ENCODE results near the gene FGD6. TPM values are rescaled to one million over a fixed set of nuclear protein-coding genes. Genes with fewer than 3 reads are reported as not detected.

FGD6 gene
- total and polyA plus RNA-seq, 2 of the 4 experiments (the other 2 are of a cell fraction): 2.6 to 9.5 TPM

DNA sequence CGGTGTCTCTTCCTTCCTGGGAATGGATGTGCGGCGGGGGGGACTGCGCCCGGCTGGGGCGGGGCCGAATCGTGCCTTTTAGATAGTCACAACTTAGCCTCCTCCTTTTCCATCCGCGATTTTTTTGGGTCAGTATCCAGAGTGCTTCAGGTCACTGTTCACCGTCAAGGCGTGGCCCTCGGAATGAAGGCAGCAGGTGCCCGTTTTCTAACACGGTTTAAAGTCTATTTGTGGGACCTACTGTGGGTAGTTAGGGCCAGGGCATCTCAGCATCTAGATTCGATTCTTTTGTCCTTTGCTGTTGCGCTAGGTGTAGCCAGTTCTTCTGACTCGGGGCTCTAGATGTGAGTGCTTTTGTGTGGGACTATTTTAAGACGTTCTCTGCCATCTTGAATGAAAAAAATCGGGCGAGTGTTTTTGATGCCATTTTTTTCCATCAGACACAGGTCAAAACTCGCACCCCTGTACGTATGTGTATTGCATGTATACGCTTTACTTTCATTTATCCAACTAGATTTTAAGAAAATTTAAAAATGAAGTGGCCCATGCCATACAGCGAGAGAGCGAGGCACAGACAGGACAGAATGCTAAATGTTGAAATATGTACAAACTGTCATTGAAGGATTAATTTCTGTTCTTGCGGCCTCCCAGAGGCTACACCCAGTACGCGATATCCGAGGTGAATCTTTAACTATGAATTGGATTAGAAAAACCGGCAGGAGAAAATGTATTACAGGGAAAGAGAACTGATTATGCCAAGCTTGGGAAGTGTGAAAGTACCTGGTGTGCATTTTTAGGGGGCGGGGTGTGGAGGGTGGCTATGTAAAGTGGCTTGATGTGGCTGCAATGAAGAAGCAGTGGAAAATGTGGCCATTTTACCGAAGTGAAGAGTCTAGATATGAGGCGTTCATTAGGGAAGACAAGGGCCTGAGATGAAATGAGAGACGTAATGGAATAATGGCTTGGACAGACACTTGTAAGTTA lies 1.2 kb upstream of the FGD6 start:
- POLR2A ChIA-PET (ENCODE audit: unreplicated experiment): no interaction called here
- H4K20me1 ChIP-seq (ENCODE audit: insufficient read depth, low read length): peaks cover 17% of the 10 kb centered on the region
- peak overlapping the region; percentile 93 for H2BK5ac ChIP-seq (ENCODE audit: low read depth, low read length, poor library complexity, severe bottlenecking)
- peak overlapping the region; percentile 100 for H3K4me2 ChIP-seq (ENCODE audit: low read depth, low read length)
- CTCF ChIA-PET: interaction anchor here (0.6 to 2.7 kb wide), 7 partner anchors 9 to 118 kb away, joined by 3 to 12 read pairs (median 6); no protein-coding TSS in a partner anchor
- peak overlapping the region; percentile 99 for H2AK9ac ChIP-seq (replicated peaks; ENCODE audit: low read depth, low read length, poor library complexity)
- H3K56ac ChIP-seq (ENCODE audit: extremely low read depth, insufficient read depth, low read length): peak overlapping the region; percentile 78
- intact Hi-C loops (cut with micrococcal nuclease): loop anchor here (5.0 kb wide), 1 partner anchor 51 kb away; no protein-coding TSS in a partner anchor
- H3K79me1 ChIP-seq (ENCODE audit: low read depth in 1 of 2, low read length in 2 of 2): peaks cover 11 to 53% of the 10 kb centered on the region in 2 experiments
- DNase-seq (peak; percentile 58), ATAC-seq (ENCODE audit: low read depth) (peak; percentile 65)
- 0 out of 2 replicates have a peak, but pooled peaks cover 2% of the 10 kb centered on the region for H3K4me1 ChIP-seq (ENCODE audit: control insufficient read depth, insufficient read depth, low read length)
- H3K27me3 ChIP-seq (ENCODE audit: control insufficient read depth, insufficient read depth, low read length): no peaks in the 10 kb centered on the region
- H3K23ac ChIP-seq (ENCODE audit: low read depth, low read length): peak overlapping the region; percentile 75
- peak overlapping the region; percentile 64 for H4K5ac ChIP-seq (ENCODE audit: low read depth, low read length)
- peak overlapping the region; percentile 35 for H3K18ac ChIP-seq (ENCODE audit: low read depth, low read length)
- H2AK5ac ChIP-seq (ENCODE audit: low read depth, low read length): peak overlapping the region; percentile 90
- H3K36me3 ChIP-seq (ENCODE audit: control insufficient read depth, insufficient read depth, low read length): no peaks in the 10 kb centered on the region
- 3% methylated on average over 11 of the region's 35 CpGs; no CpG with 5 or more reads in 1 of the 2 experiments for WGBS, 2 experiments (ENCODE audit: extremely low coverage in 2 of 2, insufficient read length in 1 of 2)
- H3K9ac ChIP-seq (ENCODE audit: low read depth, low read length): peak overlapping the region; percentile 75
- peak overlapping the region; percentile 96 for H3K4ac ChIP-seq (ENCODE audit: low read depth, low read length)
- TSS peak; percentile 30 for BruUV-seq (replicated peaks)
- 0 out of 2 replicates have a peak overlapping the region, but pooled peaks have one; percentile 8 for H2BK20ac ChIP-seq (ENCODE audit: low read depth, low read length)
- H4K8ac ChIP-seq (ENCODE audit: low read depth in 2 of 2, low read length in 2 of 2): peak overlapping the region; percentile 22 to 48; a peak in 3 of 4 replicates
- peak overlapping the region; percentile 80 for H4K91ac ChIP-seq (ENCODE audit: insufficient read depth, low read depth, low read length)
- peak overlapping the region; percentile 71; the same call in 2 of the 3 replicates for H2BK15ac ChIP-seq (ENCODE audit: low read depth, low read length)
- H3K27ac ChIP-seq (ENCODE audit: insufficient read depth, low read length): peak overlapping the region; percentile 66
- no peak for TF ChIP-seq MAFK (IDR thresholded peaks at IDR 0.05; ENCODE audit: low read depth, low read length)
- TF ChIP-seq MAZ (IDR thresholded peaks at IDR 0.05; ENCODE audit: borderline replicate concordance, low read depth, low read length): no peak
- no peak for TF ChIP-seq CHD1 (IDR thresholded peaks at IDR 0.05; ENCODE audit: low read depth, low read length)
- peak overlapping the region; percentile 67 for H2BK120ac ChIP-seq (ENCODE audit: low read depth, low read length)
- in situ Hi-C loops (cut with MboI; ENCODE audit: low sequenced_read_pairs): no loop called here
- peak overlapping the region; percentile 98 for H2AFZ ChIP-seq (replicated peaks; ENCODE audit: low read length, poor library complexity)
- H3K4me3 ChIP-seq (ENCODE audit: insufficient read depth, low read depth, low read length): peak overlapping the region; percentile 79
- H3K14ac ChIP-seq (replicated peaks; ENCODE audit: low read depth, low read length): peak overlapping the region; percentile 87
- H3K9me1 ChIP-seq (ENCODE audit: insufficient read depth, low read length): peaks cover 7% of the 10 kb centered on the region
- no peaks in the 10 kb centered on the region for H3K9me3 ChIP-seq (ENCODE audit: control insufficient read depth, insufficient read depth, low read length)
- dilution Hi-C loops (cut with HindIII; ENCODE audit: low sequenced_read_pairs, unreplicated experiment): no loop called here

Measured in IMR-90 (cell line).